IMR-90 (cell line): ENCODE measurements around the gene BEX3. TPM values are rescaled to one million over a fixed set of nuclear protein-coding genes. Genes with fewer than 3 reads are reported as not detected.

ENCODE experiments used
- ATAC-seq: fragments of 200-7000 bp; cut with Tn5 transposase; 2 replicates; pipeline ENCODE4 v1.9.1; 2020; ENCODE audit warnings: low read depth, mild to moderate bottlenecking, moderate library complexity
- BruUV-seq: library from RNA; stranded (reverse); fragments of 400-500 nt; replicated peaks from 2 replicates; lab custom pipeline; 2021; lab: Mats Ljungman, UMichigan
- CTCF ChIA-PET: fragments of 300-600 bp; formaldehyde crosslinking; extraction: SDS; loops from one replicate; lab custom pipeline; 2021; ENCODE audit warnings: antibody characterized with exemption; lab: Yijun Ruan, JAX
- POLR2A ChIA-PET: fragments of 300-600 bp; sonication (Branson Sonifier 250); formaldehyde crosslinking; loops from one replicate; lab custom pipeline; 2022; ENCODE audit warnings: antibody characterized with exemption; ENCODE audit not compliant: unreplicated experiment; lab: Charles Lee
- DNase-seq: peaks from one replicate; pipeline ENCODE4 v3.0.0; 2013
- H2AFZ ChIP-seq: replicated peaks from 2 replicates; pipeline ENCODE3; 2013; ENCODE audit warnings: low read length, mild to moderate bottlenecking; ENCODE audit not compliant: poor library complexity
- H2AK5ac ChIP-seq: 2 replicates; pipeline ENCODE4 v1.6.1; 2013; ENCODE audit warnings: low read depth, low read length, inconsistent platforms
- H2AK9ac ChIP-seq: replicated peaks from 2 replicates; pipeline ENCODE3; 2013; ENCODE audit warnings: mild to moderate bottlenecking, low read depth, low read length, moderate library complexity; ENCODE audit not compliant: poor library complexity
- H2BK120ac ChIP-seq: 2 replicates; pipeline ENCODE4 v1.6.1; 2013; ENCODE audit warnings: low read depth, low read length, inconsistent platforms
- H2BK15ac ChIP-seq: 3 replicates; pipeline ENCODE4 v1.6.1; 2013; ENCODE audit warnings: low read depth, low read length, inconsistent platforms
- H2BK20ac ChIP-seq: 2 replicates; pipeline ENCODE4 v1.6.1; 2013; ENCODE audit warnings: low read depth, mild to moderate bottlenecking, inconsistent platforms, low read length, moderate library complexity
- H2BK5ac ChIP-seq: 2 replicates; pipeline ENCODE4 v1.6.1; 2013; ENCODE audit warnings: mild to moderate bottlenecking, low read depth, low read length, inconsistent platforms; ENCODE audit not compliant: poor library complexity, severe bottlenecking
- H3K14ac ChIP-seq: replicated peaks from 2 replicates; pipeline ENCODE4 v1.6.1; 2013; ENCODE audit warnings: low read depth, low read length, inconsistent platforms
- H3K18ac ChIP-seq: 2 replicates; pipeline ENCODE4 v1.6.1; 2013; ENCODE audit warnings: low read depth, low read length, control low read depth
- H3K23ac ChIP-seq: 2 replicates; pipeline ENCODE4 v1.6.1; 2013; ENCODE audit warnings: low read depth, low read length, inconsistent platforms
- H3K27ac ChIP-seq: 2 replicates; pipeline ENCODE4 v1.5.1; 2013; ENCODE audit warnings: mild to moderate bottlenecking, control low read depth, low read length; ENCODE audit not compliant: insufficient read depth
- H3K27me3 ChIP-seq: 2 replicates; pipeline ENCODE4 v1.6.1; 2013; ENCODE audit warnings: low read length; ENCODE audit not compliant: control insufficient read depth, insufficient read depth
- H3K36me3 ChIP-seq: 2 replicates; pipeline ENCODE4 v1.6.1; 2013; ENCODE audit warnings: low read length, mixed read lengths; ENCODE audit not compliant: control insufficient read depth, insufficient read depth
- H3K4ac ChIP-seq: 2 replicates; pipeline ENCODE4 v1.6.1; 2013; ENCODE audit warnings: low read depth, low read length, inconsistent platforms
- H3K4me1 ChIP-seq: 2 replicates; pipeline ENCODE4 v1.6.1; 2013; ENCODE audit warnings: low read length, mixed read lengths; ENCODE audit not compliant: control insufficient read depth, insufficient read depth
- H3K4me2 ChIP-seq: 2 replicates; pipeline ENCODE4 v1.6.1; 2013; ENCODE audit warnings: low read depth, mild to moderate bottlenecking, control low read depth, low read length, moderate library complexity
- H3K4me3 ChIP-seq: 2 replicates; pipeline ENCODE4 v1.5.1; 2013; ENCODE audit warnings: low read depth, mild to moderate bottlenecking, control low read depth, low read length, moderate library complexity; ENCODE audit not compliant: insufficient read depth
- H3K56ac ChIP-seq: 2 replicates; pipeline ENCODE4 v1.6.1; 2013; ENCODE audit warnings: low read length, inconsistent platforms; ENCODE audit not compliant: insufficient read depth; ENCODE audit errors: extremely low read depth
- H3K79me1 ChIP-seq, 2 experiments: 2 replicates each; pipeline ENCODE4 v1.6.1; 2013; ENCODE audit warnings: low read length in 2 of 2, inconsistent platforms in 1 of 2, low read depth in 1 of 2
- H3K9ac ChIP-seq: 2 replicates; pipeline ENCODE4 v1.6.1; 2013; ENCODE audit warnings: low read depth, low read length, control low read depth
- H3K9me1 ChIP-seq: 2 replicates; pipeline ENCODE4 v1.6.1; 2013; ENCODE audit warnings: low read length, inconsistent platforms; ENCODE audit not compliant: insufficient read depth
- H3K9me3 ChIP-seq: 2 replicates; pipeline ENCODE4 v1.6.1; 2013; ENCODE audit warnings: low read length; ENCODE audit not compliant: control insufficient read depth, insufficient read depth
- H4K20me1 ChIP-seq: 2 replicates; pipeline ENCODE4 v1.6.1; 2013; ENCODE audit warnings: low read length, inconsistent platforms; ENCODE audit not compliant: insufficient read depth
- H4K5ac ChIP-seq: 2 replicates; pipeline ENCODE4 v1.6.1; 2013; ENCODE audit warnings: mild to moderate bottlenecking, low read depth, low read length, control low read depth
- H4K8ac ChIP-seq, 2 experiments: 2 replicates each; pipeline ENCODE4 v1.6.1; 2013; ENCODE audit warnings: low read depth in 2 of 2, low read length in 2 of 2, control low read depth in 1 of 2, inconsistent platforms in 1 of 2
- H4K91ac ChIP-seq: 2 replicates; pipeline ENCODE4 v1.6.1; 2013; ENCODE audit warnings: low read depth, low read length, inconsistent platforms; ENCODE audit not compliant: insufficient read depth
- BHLHE40 ChIP-seq: fragments of 150-350 bp; IDR thresholded peaks from 2 replicates; pipeline ENCODE4 v1.6.1; 2016; ENCODE audit warnings: mild to moderate bottlenecking, low read depth, low read length
- CEBPB ChIP-seq: IDR thresholded peaks from 2 replicates; pipeline ENCODE4 v1.6.1; 2012; ENCODE audit warnings: low read depth, low read length, improper control_type of control experiment
- CHD1 ChIP-seq: IDR thresholded peaks from 2 replicates; pipeline ENCODE4 v1.6.1; 2012; ENCODE audit warnings: low read depth, low read length, improper control_type of control experiment
- ELK1 ChIP-seq: fragments of 150-350 bp; IDR thresholded peaks from 2 replicates; pipeline ENCODE4 v1.6.1; 2016; ENCODE audit warnings: low read depth, mild to moderate bottlenecking, low read length, moderate library complexity, borderline replicate concordance
- FOS ChIP-seq: fragments of 150-350 bp; IDR thresholded peaks from 2 replicates; pipeline ENCODE4 v1.6.1; 2016; ENCODE audit warnings: low read depth, low read length
- MAZ ChIP-seq: IDR thresholded peaks from 2 replicates; pipeline ENCODE4 v1.6.1; 2012; ENCODE audit warnings: low read depth, mild to moderate bottlenecking, low read length, improper control_type of control experiment, moderate library complexity, borderline replicate concordance
- RAD21 ChIP-seq: IDR thresholded peaks from 2 replicates; pipeline ENCODE4 v1.6.1; 2012; ENCODE audit warnings: low read length, improper control_type of control experiment
- RCOR1 ChIP-seq: IDR thresholded peaks from 2 replicates; pipeline ENCODE4 v1.6.1; 2012; ENCODE audit warnings: mild to moderate bottlenecking, low read length, improper control_type of control experiment; ENCODE audit not compliant: insufficient replicate concordance
- RFX5 ChIP-seq: IDR thresholded peaks from 2 replicates; pipeline ENCODE4 v1.8.0; 2012; ENCODE audit warnings: low read depth, mild to moderate bottlenecking, low read length, moderate library complexity
- SMC3 ChIP-seq: fragments of 150-350 bp; IDR thresholded peaks from 2 replicates; pipeline ENCODE4 v1.6.1; 2016; ENCODE audit warnings: low read depth, mild to moderate bottlenecking, antibody characterized with exemption, low read length, moderate library complexity
- USF2 ChIP-seq: fragments of 150-350 bp; IDR thresholded peaks from 2 replicates; pipeline ENCODE4 v1.6.1; 2017; ENCODE audit warnings: mild to moderate bottlenecking, antibody characterized with exemption, low read length, low read depth
- WGBS, 2 experiments: methylation state at CpG; one replicate each; pipeline versions ENCODE4 v1.1.5 to v1.1.7; 2013; ENCODE audit warnings: missing lambda C conversion rate in 2 of 2; ENCODE audit not compliant: insufficient read length in 1 of 2; ENCODE audit errors: extremely low coverage in 2 of 2; 5-methylcytosine and 5-hydroxymethylcytosine counted together
- dilution Hi-C: fragments of 300-500 bp; cut with HindIII; formaldehyde crosslinking; loops from one replicate; pipeline ENCODE4 v1.14.3; 2018; ENCODE audit warnings: low sequenced_read_pairs; ENCODE audit not compliant: unreplicated experiment
- in situ Hi-C: fragments of 300-500 bp; cut with MboI; formaldehyde crosslinking; loops from 3 replicates; pipeline ENCODE4 v1.14.3; 2019; ENCODE audit warnings: low sequenced_read_pairs, inconsistent platforms, mixed read lengths
- intact Hi-C: fragments of 100-400 bp; cut with micrococcal nuclease; formaldehyde crosslinking; loops from 2 replicates; pipeline ENCODE4 v1.10.0; 2022
- polyA plus RNA-seq, 3 experiments: library from polyadenylated mRNA; depleted of rRNA; stranded (reverse); fragments of >200 nt; gene quantifications; 2 replicates each; pipeline ENCODE4 v1.2.3, GENCODE V29; 2012; ENCODE audit warnings: low replicate concordance in 1 of 3
- total RNA-seq: library from RNA; depleted of rRNA; stranded (reverse); fragments of >200 nt; gene quantifications from 2 replicates; pipeline ENCODE4 v1.2.3, GENCODE V29; 2012

Gene BEX3
- total and polyA plus RNA-seq, 2 of the 4 experiments (the other 2 are of a cell fraction): 114 to 409 TPM

- no peak for TF ChIP-seq MAZ
These were observed 14.5 kb upstream of the BEX3 start (continued) for GRCh38 chrX:103361798-103362197.

- Histone ChIP-seq H4K91ac (no peak overlapping the region), H2AFZ (no peak overlapping the region), H3K14ac (no peak overlapping the region), H3K9me1 (peaks cover 3% of the 10 kb centered on the region), H3K23ac (no peak overlapping the region), H2BK5ac (peak overlapping the region; percentile 78), H4K20me1 (no peaks in the 10 kb centered on the region), H3K4me3 (no peak overlapping the region), H3K36me3 (peaks cover 2% of the 10 kb centered on the region; the same call in 1 of the 2 replicates), H3K9me3 (no peaks in the 10 kb centered on the region), H2AK9ac (no peak overlapping the region), H2BK20ac (peak overlapping the region; percentile 75; the same call in 1 of the 2 replicates), H4K5ac (no peak overlapping the region), H2BK120ac (no peak overlapping the region; the same call in 1 of the 2 replicates), H2BK15ac (no peak overlapping the region), H3K79me1 (0 out of 4 replicates have a peak, but pooled peaks cover 0 to 2% of the 10 kb centered on the region in 2 experiments), H3K4me2 (peak overlapping the region; percentile 22; the same call in 1 of the 2 replicates), H3K27ac (no peak overlapping the region), H3K56ac (0 out of 2 replicates have a peak overlapping the region, but pooled peaks have one; percentile 3), H3K9ac (no peak overlapping the region), H3K4ac (no peak overlapping the region), H2AK5ac (no peak overlapping the region), H4K8ac (no peak overlapping the region), H3K18ac (no peak overlapping the region), H3K27me3 (no peaks in the 10 kb centered on the region), H3K4me1 (peaks cover 7% of the 10 kb centered on the region)
- dilution Hi-C loops: no loop called here
- ChIA-PET CTCF (interaction anchor here (1.1 kb wide), 1 partner anchor 15 kb away, joined by 3 read pairs; no protein-coding TSS in a partner anchor), POLR2A (interaction anchor here (0.6 kb wide), 1 partner anchor 13 kb away, joined by 3 read pairs; no protein-coding TSS in a partner anchor)
- BruUV-seq: no TSS peak
- peak; percentile 79 for ATAC-seq
- no peak for TF ChIP-seq RAD21
- no peak for TF ChIP-seq SMC3
- TF ChIP-seq MAZ: no peak
- no peak for TF ChIP-seq USF2
- TF ChIP-seq ELK1: no peak
- no peak for TF ChIP-seq RCOR1
- TF ChIP-seq CEBPB: no peak
- TF ChIP-seq RFX5: no peak
- no peak for TF ChIP-seq FOS
- TF ChIP-seq BHLHE40: no peak
- TF ChIP-seq CHD1: no peak
- intact Hi-C loops: no loop called here
- in situ Hi-C loops: no loop called here
- no CpG with 5 or more reads among the region's 1 CpG for WGBS, 2 experiments
- peak; percentile 57 for DNase-seq
These were observed 13.9 kb upstream of the BEX3 start for GRCh38 chrX:103362474-103362873.
